K562 (cell line): ENCODE results near the gene UBTD1. TPM values are rescaled to one million over a fixed set of nuclear protein-coding genes. Genes with fewer than 3 reads are reported as not detected.

Experiments
- ATAC-seq: fragments of 200-7000 bp; cut with Tn5 transposase; 3 replicates; pipeline ENCODE4 v1.9.1; 2020; ENCODE audit warnings: moderate library complexity
- BruUV-seq: library from RNA; stranded (reverse); fragments of 400-500 nt; replicated peaks from 2 replicates; lab custom pipeline; 2021; lab: Mats Ljungman, UMichigan
- CTCF ChIA-PET: fragments of 300-600 bp; formaldehyde crosslinking; extraction: SDS; loops from one replicate; lab custom pipeline; 2021; ENCODE audit warnings: low intra/inter-chr PET ratio; lab: Yijun Ruan, JAX
- POLR2A ChIA-PET: fragments of 300-600, 350-650 bp; sonication (Branson Sonifier 250); formaldehyde crosslinking; extraction: SDS; loops from one replicate; lab custom pipeline; 2021; ENCODE audit warnings: antibody characterized with exemption, inconsistent platforms; lab: Yijun Ruan, JAX
- DNase-seq, 4 experiments: peaks; one replicate each; pipeline versions ENCODE4 v3.0.0 to v3.0.0-alpha.2; 2011 to 2018; ENCODE audit warnings: low spot score in 3 of 4, mixed read lengths in 3 of 4; ENCODE audit errors: extremely low read depth in 1 of 4
- FAIRE-seq: peaks from 2 replicates; lab custom pipeline; 2011; peaks lifted over from hg19 to GRCh38; lab: Jason Lieb, UNC
- H2AFZ ChIP-seq: 2 replicates; pipeline ENCODE4 v1.6.0; 2011; ENCODE audit warnings: low read depth, low read length, control low read depth, inconsistent platforms
- H3K27ac ChIP-seq: fragments of 200-600 bp; 3 replicates; pipeline ENCODE4 v1.8.0; 2011; ENCODE audit warnings: low read depth, mild to moderate bottlenecking, control low read depth, inconsistent platforms, low read length, moderate library complexity, mixed read lengths; ENCODE audit errors: extremely low read depth
- H3K27me3 ChIP-seq, 2 experiments: fragments of 300-600 bp in 1 of 2; 2 replicates in 1 of 2; 3 replicates in 1 of 2; pipeline versions ENCODE4 v1.6.0 to v1.8.0; 2011; ENCODE audit warnings: inconsistent platforms in 2 of 2, low read length in 2 of 2, mild to moderate bottlenecking in 1 of 2, mixed read lengths in 1 of 2, moderate library complexity in 1 of 2; ENCODE audit not compliant: control insufficient read depth in 2 of 2, insufficient read depth in 2 of 2
- H3K36me3 ChIP-seq: fragments of 300-600 bp; 3 replicates; pipeline ENCODE4 v1.8.0; 2011; ENCODE audit warnings: mild to moderate bottlenecking, low read length, inconsistent platforms; ENCODE audit not compliant: control insufficient read depth, insufficient read depth
- H3K4me1 ChIP-seq, 2 experiments: fragments of 200-600 bp in 1 of 2; replicated peaks in 1 of 2; 2 replicates in 1 of 2; 3 replicates in 1 of 2; pipeline versions ENCODE4 v1.5.1 to v1.8.0; 2011; ENCODE audit warnings: inconsistent platforms in 2 of 2, low read length in 2 of 2, mild to moderate bottlenecking in 1 of 2, mixed read lengths in 1 of 2, moderate library complexity in 1 of 2; ENCODE audit not compliant: control insufficient read depth in 2 of 2, insufficient read depth in 2 of 2
- H3K4me2 ChIP-seq: 2 replicates; pipeline ENCODE4 v1.6.1; 2011; ENCODE audit warnings: low read length, control low read depth, inconsistent platforms, mixed read lengths; ENCODE audit not compliant: insufficient read depth
- H3K4me3 ChIP-seq: fragments of 200-600 bp; sonication (generic), shearing (Covaris generic); 2 replicates; pipeline ENCODE4 v1.5.1; 2016; ENCODE audit warnings: control low read depth, inconsistent platforms
- H3K79me2 ChIP-seq: fragments of 200-600 bp; 3 replicates; pipeline ENCODE4 v1.8.0; 2011; ENCODE audit warnings: low read length, inconsistent platforms; ENCODE audit not compliant: control insufficient read depth, insufficient read depth
- H3K9ac ChIP-seq, 2 experiments: 2 replicates each; pipeline versions ENCODE4 v1.6.0 to v1.6.1; 2011; ENCODE audit warnings: low read depth in 2 of 2, low read length in 2 of 2, control low read depth in 1 of 2, inconsistent platforms in 1 of 2, mild to moderate bottlenecking in 1 of 2, mixed read lengths in 1 of 2; ENCODE audit not compliant: insufficient read depth in 1 of 2
- H3K9me1 ChIP-seq: one replicate; pipeline ENCODE4 v1.6.0; 2011; ENCODE audit warnings: inconsistent platforms, mild to moderate bottlenecking, low read length, moderate library complexity; ENCODE audit not compliant: control insufficient read depth, insufficient read depth
- H3K9me3 ChIP-seq: replicated peaks from 2 replicates; pipeline ENCODE4 v1.5.1; 2011; ENCODE audit warnings: low read depth, low read length, inconsistent platforms; ENCODE audit not compliant: control insufficient read depth, insufficient read depth
- H4K20me1 ChIP-seq: replicated peaks from 2 replicates; pipeline ENCODE4 v1.6.1; 2011; ENCODE audit warnings: low read length, inconsistent platforms, mixed read lengths; ENCODE audit not compliant: control insufficient read depth, insufficient read depth
- GATAD2B ChIP-seq: fragments of 450-650 bp; IDR thresholded peaks from 2 replicates; pipeline ENCODE4 v1.6.1; 2017; ENCODE audit warnings: mild to moderate bottlenecking, borderline replicate concordance
- HNRNPUL1 ChIP-seq: fragments of 200-400 bp; formaldehyde crosslinking; IDR thresholded peaks from 2 replicates; pipeline ENCODE4 v1.6.1; 2017; ENCODE audit warnings: low read length
- RB1 ChIP-seq: fragments of 450-650 bp; IDR thresholded peaks from 2 replicates; pipeline ENCODE4 v1.6.1; 2017; ENCODE audit warnings: low read depth, mild to moderate bottlenecking
- SREBF1 ChIP-seq: fragments of 150-350 bp; IDR thresholded peaks from 2 replicates; pipeline ENCODE4 v1.6.1; 2014; ENCODE audit warnings: antibody characterized with exemption, low read depth, low read length, borderline replicate concordance
- ZFX ChIP-seq: sonication (generic); formaldehyde crosslinking; IDR thresholded peaks from 2 replicates; pipeline ENCODE4 v1.8.0; 2022; ENCODE audit warnings: mild to moderate bottlenecking, missing genetic modification reagents, moderate library complexity
- ZNF592 ChIP-seq: fragments of 450-650 bp; IDR thresholded peaks from 2 replicates; pipeline ENCODE4 v1.6.1; 2017; ENCODE audit warnings: antibody characterized with exemption, mild to moderate bottlenecking
- ZNF785 ChIP-seq: fragments of 250-450 bp; sonication (Bioruptor Pico); IDR thresholded peaks from 2 replicates; pipeline ENCODE4 v1.4.0; 2020; ENCODE audit warnings: mild to moderate bottlenecking
- WGBS: fragments of 100-300 bp; shearing (Covaris generic); methylation state at CpG from one replicate; pipeline ENCODE4 v1.1.6; 2016; ENCODE audit warnings: low coverage, mixed read lengths; ENCODE audit not compliant: insufficient coverage; ENCODE audit errors: missing lambda C conversion rate; 5-methylcytosine and 5-hydroxymethylcytosine counted together
- in situ Hi-C: fragments of 300-500 bp; cut with MboI; formaldehyde crosslinking; loops from 4 replicates; pipeline ENCODE4 v1.15.0; 2018; ENCODE audit warnings: inconsistent platforms, mixed read lengths
- intact Hi-C: fragments of 100-400 bp; cut with micrococcal nuclease; formaldehyde crosslinking; loops from 2 replicates; pipeline ENCODE4 v1.14.2; 2022
- polyA plus RNA-seq, 8 experiments: library from polyadenylated mRNA; depleted of rRNA in 4 of 8; stranded (reverse) in 5 of 8; unstranded in 3 of 8; fragments of >200 nt; fragmentation: Nextera tagmentation in 2 of 8; fragmentation: Illumina TruSeq in 1 of 8; extraction: Ambion mirVana in 2 of 8; extraction: Trizol in 1 of 8; gene quantifications; 2 replicates each; pipeline versions ENCODE4 v1.2.1 to v1.2.3, GENCODE V29; 2011 to 2014; ENCODE audit warnings: inconsistent platforms in 1 of 8, missing spikeins in 1 of 8
- total RNA-seq, 7 experiments: library from RNA; depleted of rRNA in 6 of 7; stranded (reverse); fragments of >200 nt in 6 of 7; fragmentation: Illumina TruSeq in 2 of 7; extraction: Trizol in 2 of 7; gene quantifications; 2 replicates each; pipeline versions ENCODE4 v1.2.1 to v1.2.3, GENCODE V29; 2011 to 2021; ENCODE audit warnings: low replicate concordance in 1 of 7
- TF ChIP-seq, protein P1 (sequence below): fragments of 450-650 bp; IDR thresholded peaks from 2 replicates; pipeline ENCODE4 v1.6.1; 2016; ENCODE audit warnings: mild to moderate bottlenecking
- TF ChIP-seq, protein P2 (sequence below): fragments of 250-450 bp; sonication (Bioruptor Pico); IDR thresholded peaks from 2 replicates; pipeline ENCODE4 v1.5.0; 2021; ENCODE audit warnings: mild to moderate bottlenecking, moderate library complexity
- TF ChIP-seq, protein P3 (sequence below): sonication (generic); formaldehyde crosslinking; IDR thresholded peaks from 2 replicates; pipeline ENCODE4 v1.9.0; 2022; ENCODE audit warnings: mild to moderate bottlenecking, missing genetic modification reagents

The UBTD1 gene
- total and polyA plus RNA-seq, 9 of the 15 experiments (the other 6 are each of a cell fraction or from before 2014, with no cell fraction given) = 0.08 to 1.6 (median 0.81) TPM; not detected in 1

DNA sequence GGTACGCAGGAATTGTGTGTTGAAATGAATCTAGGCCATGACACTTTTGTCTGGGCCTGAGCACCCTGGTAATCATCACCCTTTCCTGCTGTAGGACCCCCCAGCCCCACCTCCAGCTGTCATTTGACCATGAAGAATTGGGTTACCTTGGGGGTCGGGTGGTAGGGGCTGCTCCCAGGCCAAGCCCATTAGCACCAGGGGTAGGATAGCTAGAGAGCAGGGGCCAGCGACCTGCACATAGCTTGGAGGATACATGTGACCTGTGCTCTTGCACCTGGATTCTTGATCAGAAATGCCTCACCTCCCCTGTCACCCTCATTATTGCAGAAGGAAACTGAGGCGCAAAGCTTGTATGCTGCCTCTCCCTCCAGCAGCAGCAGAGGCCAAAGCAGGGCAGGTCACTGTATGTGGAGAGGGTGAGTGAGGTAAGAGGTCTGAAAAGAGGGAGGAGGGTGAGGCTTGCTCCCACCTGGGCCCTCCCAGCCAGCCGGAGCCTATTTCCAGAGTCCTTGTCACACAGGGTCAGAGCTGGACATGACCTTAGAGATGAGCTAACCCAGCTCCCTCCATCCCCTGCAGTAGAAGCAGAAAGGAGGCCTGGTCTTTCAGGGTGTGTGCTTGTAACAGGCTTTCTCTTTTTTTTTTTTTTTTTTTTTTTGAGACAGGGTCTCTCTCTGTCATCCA is 38.6 kb downstream of the UBTD1 start:
- no peaks in the 10 kb centered on the region for H3K9me3 ChIP-seq
- WGBS = 49% methylated on average over 4 of the region's 5 CpGs
- in situ Hi-C loops = no loop called here
- no peaks in the 10 kb centered on the region for H3K79me2 ChIP-seq
- no peaks in the 10 kb centered on the region for H4K20me1 ChIP-seq
- intact Hi-C loops = no loop called here
- no peaks in the 10 kb centered on the region for H3K36me3 ChIP-seq
- H3K4me1 ChIP-seq = peaks cover 3 to 8% of the 10 kb centered on the region in 2 experiments; a peak in 4 of 5 replicates
- H3K27ac ChIP-seq = no peak overlapping the region
- ATAC-seq (no peak), FAIRE-seq (no peak), DNase-seq (no peak)
- no peak overlapping the region for H3K4me3 ChIP-seq
- BruUV-seq = no TSS peak
- ChIA-PET CTCF (interaction anchor here (0.6 kb wide), 1 partner anchor 1636 kb away, joined by 4 read pairs; no protein-coding TSS in a partner anchor), POLR2A (no interaction called here)
- no peaks in the 10 kb centered on the region for H3K27me3 ChIP-seq
- H3K9ac ChIP-seq = no peak overlapping the region
- no peak overlapping the region for H3K4me2 ChIP-seq
- H2AFZ ChIP-seq = no peak overlapping the region
- no peaks in the 10 kb centered on the region for H3K9me1 ChIP-seq
- TF ChIP-seq HNRNPUL1 (no peak), ZNF592 (no peak), GATAD2B (no peak), ZNF785 (CRISPR knock-in tag) (no peak), RB1 (no peak), ZFX (no peak), SREBF1 (no peak)
- TF ChIP-seq, protein P1, sequence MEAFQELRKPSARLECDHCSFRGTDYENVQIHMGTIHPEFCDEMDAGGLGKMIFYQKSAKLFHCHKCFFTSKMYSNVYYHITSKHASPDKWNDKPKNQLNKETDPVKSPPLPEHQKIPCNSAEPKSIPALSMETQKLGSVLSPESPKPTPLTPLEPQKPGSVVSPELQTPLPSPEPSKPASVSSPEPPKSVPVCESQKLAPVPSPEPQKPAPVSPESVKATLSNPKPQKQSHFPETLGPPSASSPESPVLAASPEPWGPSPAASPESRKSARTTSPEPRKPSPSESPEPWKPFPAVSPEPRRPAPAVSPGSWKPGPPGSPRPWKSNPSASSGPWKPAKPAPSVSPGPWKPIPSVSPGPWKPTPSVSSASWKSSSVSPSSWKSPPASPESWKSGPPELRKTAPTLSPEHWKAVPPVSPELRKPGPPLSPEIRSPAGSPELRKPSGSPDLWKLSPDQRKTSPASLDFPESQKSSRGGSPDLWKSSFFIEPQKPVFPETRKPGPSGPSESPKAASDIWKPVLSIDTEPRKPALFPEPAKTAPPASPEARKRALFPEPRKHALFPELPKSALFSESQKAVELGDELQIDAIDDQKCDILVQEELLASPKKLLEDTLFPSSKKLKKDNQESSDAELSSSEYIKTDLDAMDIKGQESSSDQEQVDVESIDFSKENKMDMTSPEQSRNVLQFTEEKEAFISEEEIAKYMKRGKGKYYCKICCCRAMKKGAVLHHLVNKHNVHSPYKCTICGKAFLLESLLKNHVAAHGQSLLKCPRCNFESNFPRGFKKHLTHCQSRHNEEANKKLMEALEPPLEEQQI = no peak
- TF ChIP-seq, protein P2, sequence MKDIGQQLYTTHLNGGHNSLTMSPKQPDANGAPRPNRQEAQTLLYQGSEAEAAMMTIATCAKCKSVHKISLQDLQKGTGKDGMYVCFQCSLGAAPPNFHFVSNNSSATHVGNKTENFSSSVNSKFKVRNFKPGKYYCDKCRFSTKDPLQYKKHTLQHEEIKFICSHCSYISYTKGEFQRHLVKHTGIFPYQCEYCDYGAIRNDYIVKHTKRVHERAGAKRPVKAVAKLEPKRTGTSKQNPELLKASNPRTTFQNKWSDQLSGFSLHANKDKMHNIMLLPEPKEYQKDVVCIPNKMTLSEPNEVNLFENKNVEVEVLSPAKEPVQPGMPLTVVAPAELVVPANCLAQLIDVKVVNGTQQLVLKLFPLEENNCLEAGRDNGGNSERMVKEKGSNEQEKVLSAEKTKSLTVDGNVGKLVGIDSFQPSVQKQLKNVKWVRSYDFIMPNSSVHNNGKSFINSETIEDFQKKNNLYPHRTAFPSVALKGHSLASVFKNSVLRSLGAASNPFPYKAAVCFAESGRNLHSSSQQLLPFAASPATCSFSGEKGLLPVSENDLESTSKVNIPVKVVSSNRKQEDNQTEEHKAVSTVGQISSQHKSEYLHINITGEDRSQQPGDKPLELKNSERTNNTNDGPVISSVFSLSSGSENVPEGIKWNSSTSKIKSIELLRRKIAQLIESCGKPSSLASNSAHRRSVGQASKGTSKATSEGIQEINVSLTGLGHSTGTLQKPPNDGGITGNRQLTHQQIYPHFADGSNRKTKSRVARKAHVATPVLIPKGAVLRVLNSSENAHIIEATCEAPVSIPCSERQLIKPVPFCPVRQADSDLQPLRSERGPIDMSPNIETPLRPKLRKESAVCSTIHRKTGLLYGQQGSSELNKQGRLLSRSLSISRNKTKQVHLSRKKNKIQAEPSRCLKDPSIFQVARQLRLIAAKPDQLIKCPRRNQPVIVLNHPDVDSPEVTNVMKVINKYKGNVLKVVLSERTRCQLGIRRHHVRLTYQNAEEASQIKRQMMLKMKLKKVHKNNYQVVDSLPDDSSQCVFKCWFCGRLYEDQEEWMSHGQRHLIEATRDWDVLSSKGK (CRISPR knock-in tag) = no peak
- TF ChIP-seq, protein P3, sequence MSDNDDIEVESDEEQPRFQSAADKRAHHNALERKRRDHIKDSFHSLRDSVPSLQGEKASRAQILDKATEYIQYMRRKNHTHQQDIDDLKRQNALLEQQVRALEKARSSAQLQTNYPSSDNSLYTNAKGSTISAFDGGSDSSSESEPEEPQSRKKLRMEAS (CRISPR knock-in tag) = no peak
